C4-2B (cell line): ENCODE measurements around the gene CEP295NL.

Experiments
- CTCF ChIP-seq: fragments of 450-650 bp; conservative IDR thresholded peaks from 2 replicates; pipeline ENCODE4 v1.5.1; 2017; ENCODE audit warnings: mild to moderate bottlenecking
- ZFX ChIP-seq: fragments of 450-650 bp; IDR thresholded peaks from 2 replicates; pipeline ENCODE4 v1.6.1; 2017

GRCh38 chr17:78849026-78849425 lies 54.0 kb downstream of the CEP295NL start:
- TF ChIP-seq CTCF, result no peak
- TF ChIP-seq ZFX, result no peak
